ENCODE results near the gene GARIN3.

Gene GARIN3

DNA sequence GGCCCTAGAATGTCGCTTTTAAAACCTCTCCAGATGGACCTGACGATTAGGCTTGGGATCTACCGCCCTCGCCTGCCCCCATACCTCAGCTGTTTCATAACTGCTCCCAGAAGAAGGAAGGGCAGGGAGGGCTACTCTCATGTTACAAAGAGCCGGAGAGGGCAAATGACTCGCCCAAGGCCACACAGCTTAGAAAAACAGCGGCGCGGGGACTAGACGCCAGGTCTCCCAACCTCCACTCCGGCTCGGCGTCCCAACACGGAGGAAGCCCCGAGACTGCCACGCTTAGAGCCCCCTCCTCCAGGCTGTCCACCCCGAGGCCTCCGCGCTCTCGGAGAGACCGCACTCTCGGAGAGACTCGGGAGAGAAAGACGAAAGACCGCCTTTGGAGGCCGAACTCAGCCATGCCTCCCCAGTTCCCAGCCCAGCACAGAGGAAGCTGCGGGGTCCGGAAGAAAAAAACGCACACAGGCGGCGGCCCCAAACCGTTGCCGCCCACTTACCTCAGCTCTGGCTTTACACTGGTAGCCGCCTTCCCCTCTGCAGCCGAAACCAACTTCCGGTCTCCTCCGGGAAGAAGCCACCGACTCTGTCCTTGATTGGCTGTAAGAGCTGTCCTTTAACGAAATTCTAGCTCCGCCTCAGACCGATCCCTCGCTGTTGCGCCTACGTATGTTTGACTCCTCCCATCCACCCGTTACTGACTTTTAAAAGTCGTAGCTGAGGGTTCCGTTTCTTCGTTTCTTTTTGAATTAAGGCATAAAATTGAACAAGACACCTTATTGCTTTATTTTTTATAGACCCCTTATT, 23.5 kb downstream of the GARIN3 start, which contains the start of gene MED7:
Gene MED7, minus strand, starts transcription at position 549 of the 810 bp plus-strand sequence. CDS start 3,434 bp downstream, outside the sequence.
- peak; percentile 99 for DNase-seq

DNA sequence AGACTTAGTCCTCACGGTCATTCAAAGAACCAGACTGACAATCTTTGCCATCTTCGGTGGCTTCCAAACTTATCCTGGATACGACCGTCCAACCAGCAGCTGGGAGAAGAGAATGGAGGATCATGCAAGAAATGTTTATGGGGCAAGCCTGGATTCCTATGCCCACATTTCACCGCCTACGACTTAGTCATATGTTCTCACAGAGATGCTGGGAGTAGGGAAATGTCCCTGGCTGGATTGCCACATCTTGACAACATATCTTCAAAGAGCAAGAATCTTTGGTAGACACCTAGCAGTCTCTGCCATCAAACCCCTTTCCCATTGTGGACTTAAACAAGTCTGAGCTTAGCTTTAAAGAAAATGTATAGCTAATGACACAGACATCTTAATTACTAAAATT, 28.4 kb downstream of the GARIN3 start:
- DNase-seq: no peak

DNA sequence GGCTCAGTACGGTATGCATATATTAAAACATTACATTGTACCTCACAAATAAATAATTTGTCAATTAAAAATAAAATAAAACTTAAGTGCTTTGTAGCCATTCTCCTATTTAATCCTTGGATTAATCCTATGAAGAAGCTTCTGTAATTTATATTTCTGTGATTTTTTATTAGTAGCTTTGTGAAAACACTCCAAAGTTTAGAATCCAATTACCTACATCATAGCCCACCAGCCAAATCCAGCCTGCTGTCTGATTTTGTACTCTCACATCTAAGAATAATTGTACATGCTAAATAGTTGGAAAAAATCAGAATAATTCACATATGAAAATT, 33.8 kb downstream of the GARIN3 start:
- DNase-seq: no peak

DNA sequence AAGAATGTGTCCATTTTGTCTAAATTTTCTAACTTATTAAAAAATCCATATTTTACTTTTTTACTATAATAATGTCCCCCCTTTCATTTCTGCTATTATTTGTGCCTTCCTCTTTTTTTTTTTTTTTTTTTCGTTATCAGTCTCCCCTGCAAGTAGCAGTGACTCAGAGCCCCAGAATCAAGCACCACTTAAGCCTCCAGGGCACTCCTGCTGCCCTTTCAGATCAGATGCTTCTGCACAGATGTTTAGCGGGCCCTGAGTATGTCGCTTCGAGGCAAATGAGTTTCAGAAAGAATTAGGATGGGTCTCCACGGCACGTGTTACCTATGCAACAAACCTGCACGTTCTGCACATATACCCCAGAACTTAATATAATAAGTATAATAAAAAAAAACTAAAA, 35.1 kb downstream of the GARIN3 start:
- peak; percentile 28 for DNase-seq

DNA sequence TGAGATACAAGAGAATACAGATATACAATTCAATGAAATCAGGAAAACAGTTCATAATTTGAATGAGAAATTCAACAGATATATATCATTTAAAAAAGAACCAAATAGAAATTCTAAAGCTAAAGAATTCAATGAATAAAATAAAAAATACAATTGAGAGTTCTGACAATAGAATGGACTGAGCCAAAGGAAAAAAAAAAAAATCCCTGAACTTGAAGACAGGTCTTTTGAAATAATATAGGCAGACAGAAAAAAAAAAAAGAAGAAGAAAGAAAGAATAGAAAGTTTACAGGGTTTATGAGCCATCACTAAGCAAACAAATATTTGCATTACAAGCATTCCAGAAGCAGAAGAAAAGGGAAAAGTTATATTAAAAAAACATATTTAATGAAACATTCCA, 44.4 kb downstream of the GARIN3 start:
- DNase-seq: no peak

DNA sequence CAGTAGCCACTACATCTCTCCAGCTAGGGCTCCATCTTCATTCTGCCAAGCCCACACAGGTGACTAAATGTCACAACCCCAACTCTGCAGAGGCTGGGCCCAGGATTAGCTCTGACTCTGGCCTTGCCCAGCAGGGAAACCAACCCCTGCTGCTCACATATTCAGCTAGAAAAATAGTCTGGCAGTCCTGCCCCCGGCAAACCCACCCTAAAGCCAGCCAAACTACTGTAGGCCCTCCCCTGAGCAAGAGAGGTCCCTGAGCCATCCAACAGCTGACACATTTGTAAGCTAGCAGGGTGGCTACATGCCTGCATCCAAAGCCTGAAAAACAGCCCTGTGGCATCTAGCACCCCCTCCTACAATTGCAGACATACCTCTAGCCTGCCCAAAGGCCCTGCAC, 46.0 kb downstream of the GARIN3 start:
- no peak for DNase-seq

DNA sequence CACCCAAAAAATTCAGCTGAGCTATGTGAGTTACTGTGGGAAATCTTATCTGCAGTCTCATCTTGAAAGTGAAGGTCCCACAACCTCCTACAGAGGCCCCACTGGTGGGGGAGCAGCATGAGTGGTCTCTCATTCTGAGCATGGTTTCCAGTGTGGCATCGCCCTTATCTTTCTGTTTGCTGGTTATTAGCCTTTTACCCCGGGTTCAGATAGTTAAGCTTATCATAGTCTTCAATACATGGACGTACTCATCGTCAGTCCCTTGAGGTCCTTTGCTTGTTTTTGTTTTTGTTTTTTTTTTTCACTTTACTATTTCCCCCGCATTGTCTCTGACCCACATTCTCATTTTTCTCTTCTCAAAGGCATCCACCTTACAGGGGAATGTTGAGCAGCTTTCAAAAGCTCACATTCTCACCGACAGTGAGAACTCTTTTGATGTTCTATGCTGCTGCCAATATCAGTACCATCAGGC, 49.5 kb downstream of the GARIN3 start:
- DNase-seq: no peak

DNA sequence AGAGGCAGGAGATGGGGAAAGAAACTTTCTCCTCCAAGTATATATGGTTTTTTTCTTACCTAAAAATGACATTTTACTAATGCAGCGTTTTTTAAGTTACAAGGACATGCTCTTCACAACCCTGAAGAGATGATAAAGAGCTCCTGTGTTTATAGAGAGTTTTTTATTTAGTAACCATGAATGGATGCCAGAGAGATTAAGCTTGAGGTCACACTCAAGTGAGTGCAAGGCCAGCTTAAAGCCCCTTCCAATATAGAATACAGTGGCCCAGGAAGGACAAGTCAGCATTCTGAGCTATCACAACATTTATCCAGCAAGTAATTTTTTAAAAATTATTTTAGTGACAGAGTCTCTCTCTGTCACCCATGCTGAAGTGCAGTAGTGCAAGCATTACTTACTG, 50.6 kb downstream of the GARIN3 start:
- DNase-seq: no peak

DNA sequence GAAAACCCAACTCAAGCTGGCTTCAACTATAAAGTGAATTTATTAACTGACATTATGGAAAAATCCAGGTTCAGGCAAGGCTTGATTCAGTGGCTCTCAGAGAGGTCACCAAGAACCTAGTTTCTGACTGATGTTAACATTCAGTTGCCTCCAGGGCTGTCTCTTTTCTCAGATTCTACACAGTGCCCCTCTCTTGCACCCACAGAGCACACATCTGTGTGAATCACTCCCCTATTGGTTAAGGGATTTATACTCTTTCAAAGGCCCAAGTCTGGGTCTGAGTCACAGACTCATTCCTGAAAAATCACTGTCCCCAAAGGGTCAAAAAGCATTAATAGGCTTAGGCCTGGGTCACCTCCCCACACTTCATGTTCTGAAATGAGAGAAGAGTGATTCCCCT, 51.1 kb downstream of the GARIN3 start:
- DNase-seq: no peak

DNA sequence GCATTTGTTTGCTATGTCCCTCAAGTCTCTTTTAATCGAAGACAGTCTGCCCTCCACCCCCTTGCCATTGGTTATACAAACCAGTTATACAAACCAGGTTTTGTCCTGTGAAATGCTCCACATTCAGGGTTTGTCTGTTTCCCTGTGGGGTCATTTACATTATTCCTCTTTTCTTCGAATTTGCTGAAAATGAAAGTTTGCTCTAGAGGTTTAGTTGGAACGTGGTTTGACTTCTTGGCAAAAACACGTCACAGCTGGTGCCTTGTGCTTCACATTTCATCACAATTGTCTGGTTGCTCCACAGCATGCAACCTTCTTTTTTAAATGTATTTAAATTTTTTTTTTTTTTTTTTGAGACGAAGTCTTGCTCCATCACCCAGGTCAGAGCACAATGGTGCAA, 53.1 kb downstream of the GARIN3 start:
- DNase-seq: no peak

Measured in NCI-H345 (cell line).